Breast epithelium (tissue), 3 donors: ENCODE data around the gene GRHL1.

Experiments used
- CTCF ChIP-seq, 3 donors: fragments of 450-650 bp; IDR thresholded peaks; one replicate each; pipeline ENCODE4 v1.5.1; 2016 to 2017; ENCODE audit warnings: antibody characterized with exemption in 3 of 3, mild to moderate bottlenecking in 3 of 3, moderate library complexity in 3 of 3
- POLR2A ChIP-seq: fragments of 450-650 bp; IDR thresholded peaks from one replicate; pipeline ENCODE4 v1.6.1; 2016; ENCODE audit warnings: antibody characterized with exemption, mild to moderate bottlenecking, moderate library complexity

- TF ChIP-seq POLR2A (no peak), CTCF (IDR thresholded peaks at IDR 0.05) (no peak)
These were observed 65.3 kb downstream of the GRHL1 start for GRCh38 chr2:10016802-10017258.
